NCI-H2171 treated with DMSO at 0.1 percent for 48 hours (cell line): ENCODE data around the gene CCDC51.
A peak's percentile ranks its signal among the peaks of the same experiment; 100 is the strongest.

Source experiments
- DNase-seq: peaks from one replicate; lab custom pipeline; 2025; lab: John Stamatoyannopoulos, UW

CCDC51 gene

GRCh38 chr3:48433472-48434118 is 6.3 kb downstream of the CCDC51 start:
- DNase-seq, result no peak

GRCh38 chr3:48432411-48433371 is 7.2 kb downstream of the CCDC51 start:
- DNase-seq, result no peak

GRCh38 chr3:48431224-48432029 is 8.5 kb downstream of the CCDC51 start:
- no peak for DNase-seq

GRCh38 chr3:48430708-48431101 is 9.2 kb downstream of the CCDC51 start:
- DNase-seq, result no peak

GRCh38 chr3:48429960-48430707 is 9.8 kb downstream of the CCDC51 start, which contains the start of gene PLXNB1:
TSS of gene PLXNB1 (minus strand) at chr3:48430086. CDS start at chr3:48424611, 5,475 bp downstream.
- peak; percentile 69 for DNase-seq

- DNase-seq, result peak; percentile 69
Observed at GRCh38 chr3:48429317-48429959, 10.5 kb downstream of the CCDC51 start.

- DNase-seq, result peak; percentile 24
Observed at GRCh38 chr3:48428572-48429316, 11.2 kb downstream of the CCDC51 start.

GRCh38 chr3:48428088-48428571 is 11.8 kb downstream of the CCDC51 start:
- no peak for DNase-seq

GRCh38 chr3:48427630-48427962 is 12.3 kb downstream of the CCDC51 start:
- DNase-seq, result no peak

- DNase-seq, result no peak
Observed at GRCh38 chr3:48426944-48427629, 12.8 kb downstream of the CCDC51 start.

- DNase-seq, result no peak
Observed at GRCh38 chr3:48426401-48426909, 13.5 kb downstream of the CCDC51 start.

GRCh38 chr3:48425281-48425812 is 14.6 kb downstream of the CCDC51 start:
- no peak for DNase-seq

- DNase-seq, result no peak
Observed at GRCh38 chr3:48423883-48424695, 15.8 kb downstream of the CCDC51 start.

- DNase-seq, result no peak
Observed at GRCh38 chr3:48423241-48423882, 16.6 kb downstream of the CCDC51 start.

- no peak for DNase-seq
Observed at GRCh38 chr3:48422681-48423080, 17.2 kb downstream of the CCDC51 start.

- DNase-seq, result no peak
Observed at GRCh38 chr3:48422272-48422671, 17.6 kb downstream of the CCDC51 start.

- no peak for DNase-seq
Observed at GRCh38 chr3:48420561-48420960, 19.4 kb downstream of the CCDC51 start.

- DNase-seq, result no peak
Observed at GRCh38 chr3:48419597-48419996, 20.3 kb downstream of the CCDC51 start.
